Trophoblast cell (in vitro differentiated cells and primary cell): ENCODE measurements around the gene BTG4.

ENCODE experiments used
- DNase-seq, 2 donors: peaks; one replicate each; pipeline ENCODE4 v3.0.0-alpha.2; 2016
- H2AFZ ChIP-seq: 2 replicates; pipeline ENCODE4 v1.6.1; 2013; ENCODE audit warnings: low read length, moderate library complexity, mild to moderate bottlenecking; ENCODE audit not compliant: insufficient read depth, poor library complexity
- H2AK5ac ChIP-seq: 2 replicates; pipeline ENCODE4 v1.6.1; 2013; ENCODE audit warnings: mild to moderate bottlenecking, low read length
- H2BK120ac ChIP-seq: 2 replicates; pipeline ENCODE4 v1.6.1; 2013; ENCODE audit warnings: low read length, mild to moderate bottlenecking, moderate library complexity; ENCODE audit not compliant: insufficient read depth, poor library complexity
- H2BK12ac ChIP-seq: 2 replicates; pipeline ENCODE4 v1.6.1; 2013; ENCODE audit warnings: mild to moderate bottlenecking, low read length, moderate library complexity
- H2BK5ac ChIP-seq: 2 replicates; pipeline ENCODE4 v1.6.1; 2013; ENCODE audit warnings: low read length, low read depth, moderate library complexity, mild to moderate bottlenecking; ENCODE audit not compliant: poor library complexity
- H3K14ac ChIP-seq: 2 replicates; pipeline ENCODE4 v1.6.1; 2013; ENCODE audit warnings: mild to moderate bottlenecking, low read length
- H3K18ac ChIP-seq: 2 replicates; pipeline ENCODE4 v1.6.1; 2013; ENCODE audit warnings: mild to moderate bottlenecking, low read length
- H3K23ac ChIP-seq: 2 replicates; pipeline ENCODE4 v1.6.1; 2013; ENCODE audit warnings: low read length
- H3K27ac ChIP-seq: 2 replicates; pipeline ENCODE4 v1.5.1; 2013; ENCODE audit warnings: low read depth, mild to moderate bottlenecking, inconsistent platforms, low read length, moderate library complexity
- H3K27me3 ChIP-seq: 2 replicates; pipeline ENCODE4 v1.6.1; 2013; ENCODE audit warnings: inconsistent platforms, mild to moderate bottlenecking, low read length, moderate library complexity; ENCODE audit not compliant: insufficient read depth
- H3K36me3 ChIP-seq, 2 experiments: 1 replicate in 1 of 2; 2 replicates in 1 of 2; pipeline ENCODE4 v1.6.1; 2013; ENCODE audit warnings: low read length in 2 of 2, mild to moderate bottlenecking in 2 of 2, moderate library complexity in 1 of 2; ENCODE audit not compliant: insufficient read depth in 2 of 2, control insufficient read depth in 1 of 2
- H3K4ac ChIP-seq: 2 replicates; pipeline ENCODE4 v1.6.1; 2013; ENCODE audit warnings: low read depth, mild to moderate bottlenecking, low read length, moderate library complexity
- H3K4me1 ChIP-seq, 2 experiments: 1 replicate in 1 of 2; 2 replicates in 1 of 2; pipeline ENCODE4 v1.6.1; 2013; ENCODE audit warnings: low read length in 2 of 2, mild to moderate bottlenecking in 2 of 2, moderate library complexity in 1 of 2; ENCODE audit not compliant: insufficient read depth in 2 of 2, control insufficient read depth in 1 of 2
- H3K4me2 ChIP-seq: 2 replicates; pipeline ENCODE4 v1.6.1; 2013; ENCODE audit warnings: inconsistent platforms, mild to moderate bottlenecking, low read length, moderate library complexity
- H3K4me3 ChIP-seq: 2 replicates; pipeline ENCODE4 v1.5.1; 2013; ENCODE audit warnings: mild to moderate bottlenecking, low read depth, low read length, inconsistent platforms
- H3K79me1 ChIP-seq: one replicate; pipeline ENCODE4 v1.6.1; 2013; ENCODE audit warnings: low read length
- H3K79me2 ChIP-seq: 2 replicates; pipeline ENCODE4 v1.6.1; 2013; ENCODE audit warnings: low read length, mild to moderate bottlenecking; ENCODE audit not compliant: control insufficient read depth, insufficient read depth, poor library complexity
- H3K9ac ChIP-seq: 2 replicates; pipeline ENCODE4 v1.6.1; 2013; ENCODE audit warnings: mild to moderate bottlenecking, low read length
- H3K9me3 ChIP-seq: 2 replicates; pipeline ENCODE4 v1.6.1; 2013; ENCODE audit warnings: low read depth, mild to moderate bottlenecking, control low read depth, inconsistent platforms, low read length; ENCODE audit not compliant: insufficient read depth
- H4K12ac ChIP-seq: 2 replicates; pipeline ENCODE4 v1.6.1; 2013; ENCODE audit warnings: low read depth, mild to moderate bottlenecking, low read length, moderate library complexity
- H4K8ac ChIP-seq: 2 replicates; pipeline ENCODE4 v1.6.1; 2013; ENCODE audit warnings: low read depth, mild to moderate bottlenecking, low read length, moderate library complexity
- H4K91ac ChIP-seq: one replicate; pipeline ENCODE4 v1.6.1; 2013; ENCODE audit warnings: low read depth, mild to moderate bottlenecking, low read length, moderate library complexity
- WGBS: extraction: QIAGEN DNeasy Blood & Tissue Kit; methylation state at CpG from one replicate; pipeline ENCODE4 v1.1.7; 2013; ENCODE audit warnings: missing lambda C conversion rate; ENCODE audit not compliant: insufficient read length, insufficient coverage; ENCODE audit errors: extremely low coverage; 5-methylcytosine and 5-hydroxymethylcytosine counted together

BTG4 gene

DNA sequence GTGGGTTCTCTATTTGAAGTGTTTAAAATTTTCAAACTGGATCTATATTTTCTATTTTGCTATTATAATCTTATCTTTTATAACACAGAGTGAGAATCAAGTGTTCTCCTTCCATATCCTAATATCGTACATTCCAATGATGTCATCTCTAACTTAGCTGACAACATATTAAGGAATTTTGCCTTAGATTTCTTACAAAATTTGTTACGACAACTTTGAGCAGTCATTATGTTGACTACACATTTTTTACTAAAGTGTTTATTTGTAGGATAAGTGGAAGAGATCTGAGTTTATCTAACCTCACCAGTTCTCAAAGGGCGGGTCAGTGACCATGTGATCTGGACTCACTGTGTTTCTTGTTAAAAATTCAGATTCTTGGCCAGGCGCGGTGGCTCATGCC lies 12.7 kb downstream of the BTG4 start:
- H3K79me2 ChIP-seq = no peaks in the 10 kb centered on the region
- no peak overlapping the region for H2AFZ ChIP-seq
- H3K79me1 ChIP-seq = no peaks in the 10 kb centered on the region
- no CpG with 5 or more reads among the region's 5 CpGs for WGBS
- H3K18ac ChIP-seq = no peak overlapping the region
- no peak overlapping the region for H3K9ac ChIP-seq
- H4K91ac ChIP-seq = no peak overlapping the region
- no peak overlapping the region for H3K4me2 ChIP-seq
- no peak overlapping the region for H2BK5ac ChIP-seq
- no peak overlapping the region for H3K27ac ChIP-seq
- no peak overlapping the region for H2BK120ac ChIP-seq
- H2AK5ac ChIP-seq = no peak overlapping the region
- no peak overlapping the region for H4K12ac ChIP-seq
- H3K36me3 ChIP-seq = no peaks in the 10 kb centered on the region
- no peak overlapping the region for H3K23ac ChIP-seq
- no peaks in the 10 kb centered on the region for H3K4me1 ChIP-seq
- no peak overlapping the region for H2BK12ac ChIP-seq
- H3K14ac ChIP-seq = no peak overlapping the region
- H3K27me3 ChIP-seq = no peaks in the 10 kb centered on the region
- H3K9me3 ChIP-seq = no peaks in the 10 kb centered on the region
- H3K4ac ChIP-seq = no peak overlapping the region
- H3K4me3 ChIP-seq = no peak overlapping the region
- H4K8ac ChIP-seq = no peak overlapping the region
- DNase-seq = peak in 1 of 2 donors; percentile 53

DNA sequence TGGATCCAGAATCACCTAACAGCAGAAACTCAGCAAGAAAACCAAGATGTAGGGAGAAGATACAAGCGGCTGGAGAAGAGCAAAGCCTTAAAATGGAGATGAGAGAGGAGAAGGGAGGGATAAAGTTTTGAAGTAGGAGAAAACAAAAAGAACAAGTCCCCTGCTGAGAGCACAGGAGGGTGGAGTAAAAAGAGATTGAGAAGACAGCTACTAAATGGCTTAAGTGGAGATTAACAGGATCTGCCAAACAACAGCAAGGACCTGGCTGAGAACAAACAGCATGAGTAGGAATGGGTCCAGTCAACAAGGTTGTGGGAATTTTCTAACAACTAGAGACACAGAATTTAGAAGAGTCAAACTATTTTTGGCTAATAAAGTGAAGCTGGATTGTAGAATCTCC lies 18.1 kb downstream of the BTG4 start:
- Histone ChIP-seq H3K23ac (no peak overlapping the region), H3K79me2 (no peaks in the 10 kb centered on the region), H3K27me3 (no peaks in the 10 kb centered on the region), H3K4ac (no peak overlapping the region), H2BK120ac (no peak overlapping the region), H4K91ac (no peak overlapping the region), H3K4me2 (no peak overlapping the region), H2AK5ac (no peak overlapping the region), H3K9me3 (no peaks in the 10 kb centered on the region), H4K12ac (no peak overlapping the region), H2AFZ (no peak overlapping the region), H3K14ac (no peak overlapping the region), H3K27ac (no peak overlapping the region), H2BK5ac (no peak overlapping the region), H3K79me1 (no peaks in the 10 kb centered on the region), H3K36me3 (no peaks in the 10 kb centered on the region), H3K9ac (no peak overlapping the region), H3K4me3 (no peak overlapping the region), H3K18ac (no peak overlapping the region), H4K8ac (no peak overlapping the region), H3K4me1 (no peaks in the 10 kb centered on the region), H2BK12ac (no peak overlapping the region)
- no CpG with 5 or more reads among the region's 1 CpG for WGBS
- no peak for DNase-seq

DNA sequence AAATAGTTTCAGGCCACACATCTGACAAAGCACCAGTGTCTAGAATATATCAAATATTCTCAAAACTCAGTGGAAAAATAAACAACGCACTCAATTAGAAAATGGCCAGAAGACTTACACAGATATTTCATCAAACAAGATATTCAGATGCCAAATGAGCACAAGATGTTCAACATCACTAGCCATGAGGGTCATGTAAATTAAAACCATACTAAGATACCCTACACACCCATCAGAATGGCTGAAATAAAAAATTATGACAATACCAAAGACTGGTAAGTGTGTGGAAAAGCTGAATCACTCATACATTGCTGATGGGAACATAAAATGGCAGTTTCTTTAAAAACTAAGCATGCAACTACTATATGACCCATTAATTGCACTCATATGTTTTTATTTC lies 21.7 kb downstream of the BTG4 start:
- Histone ChIP-seq H4K91ac (no peak overlapping the region), H3K9me3 (no peaks in the 10 kb centered on the region), H3K14ac (no peak overlapping the region), H4K12ac (no peak overlapping the region), H2BK12ac (no peak overlapping the region), H3K36me3 (no peaks in the 10 kb centered on the region), H3K23ac (no peak overlapping the region), H3K27ac (no peak overlapping the region), H2AK5ac (no peak overlapping the region), H3K79me1 (no peaks in the 10 kb centered on the region), H2BK120ac (no peak overlapping the region), H3K27me3 (no peaks in the 10 kb centered on the region), H2BK5ac (no peak overlapping the region), H3K4me1 (no peaks in the 10 kb centered on the region), H2AFZ (no peak overlapping the region), H3K4ac (no peak overlapping the region), H4K8ac (no peak overlapping the region), H3K4me3 (no peak overlapping the region), H3K79me2 (no peaks in the 10 kb centered on the region), H3K4me2 (no peak overlapping the region), H3K18ac (no peak overlapping the region), H3K9ac (no peak overlapping the region)
- no peak for DNase-seq
- WGBS = no CpG with 5 or more reads among the region's 1 CpG

DNA sequence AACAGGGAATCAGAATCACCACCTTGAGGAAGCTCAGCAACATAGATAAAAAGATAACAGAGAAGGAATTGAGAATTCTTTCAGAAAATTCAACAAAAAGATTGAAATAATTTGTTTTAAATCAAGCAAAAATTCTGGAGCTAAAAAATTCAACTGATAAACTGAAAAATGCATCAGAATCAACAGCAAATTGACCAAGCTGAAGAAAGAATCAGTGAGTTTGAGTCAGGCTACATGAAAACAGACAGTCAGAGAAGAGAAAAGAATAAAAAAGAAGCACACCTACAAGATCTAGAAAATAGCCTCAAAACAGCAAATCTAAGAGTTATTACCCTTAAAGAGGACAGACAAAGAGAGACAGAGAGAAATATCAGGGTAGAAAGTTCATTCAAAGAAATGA lies 28.8 kb downstream of the BTG4 start:
- Histone ChIP-seq H2BK5ac (no peak overlapping the region), H2AFZ (no peak overlapping the region), H2AK5ac (no peak overlapping the region), H3K27me3 (no peaks in the 10 kb centered on the region), H2BK12ac (no peak overlapping the region), H4K8ac (no peak overlapping the region), H3K4me2 (no peak overlapping the region), H3K9ac (no peak overlapping the region), H2BK120ac (no peak overlapping the region), H3K36me3 (no peaks in the 10 kb centered on the region), H3K9me3 (no peaks in the 10 kb centered on the region), H4K12ac (no peak overlapping the region), H3K27ac (no peak overlapping the region), H3K4ac (no peak overlapping the region), H3K23ac (no peak overlapping the region), H3K14ac (no peak overlapping the region), H4K91ac (no peak overlapping the region), H3K4me1 (no peaks in the 10 kb centered on the region), H3K4me3 (no peak overlapping the region), H3K18ac (no peak overlapping the region), H3K79me1 (no peaks in the 10 kb centered on the region), H3K79me2 (no peaks in the 10 kb centered on the region)
- no peak for DNase-seq

DNA sequence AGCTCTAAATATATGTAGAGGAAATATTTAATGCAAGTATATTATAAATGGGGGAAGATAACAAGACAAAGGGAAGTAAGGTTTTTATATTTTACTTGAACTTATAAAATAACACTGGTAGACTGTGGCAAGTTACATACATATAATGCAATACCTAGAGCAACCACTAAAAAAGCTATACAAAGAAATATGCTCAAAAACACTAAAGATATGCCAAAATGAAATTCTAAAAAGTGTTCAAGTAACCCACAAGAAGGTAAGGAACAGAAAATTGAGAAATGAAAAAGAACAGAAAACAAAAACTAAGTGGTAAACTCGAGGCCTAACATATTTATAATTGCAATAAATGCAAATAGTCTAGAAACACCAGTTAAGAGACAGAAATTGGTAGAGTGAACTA lies 32.5 kb downstream of the BTG4 start:
- Histone ChIP-seq H3K4me1 (no peaks in the 10 kb centered on the region), H3K27ac (no peak overlapping the region), H3K4me2 (no peak overlapping the region), H3K14ac (no peak overlapping the region), H4K91ac (no peak overlapping the region), H3K18ac (no peak overlapping the region), H3K9me3 (no peaks in the 10 kb centered on the region), H4K12ac (no peak overlapping the region), H2AFZ (no peak overlapping the region), H3K79me1 (no peaks in the 10 kb centered on the region), H3K36me3 (no peaks in the 10 kb centered on the region), H3K4ac (no peak overlapping the region), H2BK5ac (no peak overlapping the region), H4K8ac (no peak overlapping the region), H2AK5ac (no peak overlapping the region), H3K23ac (no peak overlapping the region), H3K4me3 (no peak overlapping the region), H3K27me3 (no peaks in the 10 kb centered on the region), H3K9ac (no peak overlapping the region), H2BK12ac (no peak overlapping the region), H3K79me2 (no peaks in the 10 kb centered on the region), H2BK120ac (no peak overlapping the region)
- no CpG with 5 or more reads among the region's 1 CpG for WGBS
- DNase-seq = no peak
